Measurements from ENCODE around the gene RAB33B. TPM values are rescaled to one million over a fixed set of nuclear protein-coding genes. Genes with fewer than 3 reads are reported as not detected.
"Not testable (repeated sequence)": the region's sequence is repeated elsewhere in the genome, so short reads cannot be mapped to it uniquely, and the experiment has no call there.

RAB33B gene
- total and polyA plus RNA-seq, 4 donors = 3.8 to 24.8 (median 7.0) TPM

- H3K27ac ChIP-seq (ENCODE audit: low read depth in 1 of 2, low read length in 1 of 2) = no peak overlapping the region
- ATAC-seq (ENCODE audit: insufficient read depth, low FRiP score) = no peak
- no peak overlapping the region for H3K9ac ChIP-seq (ENCODE audit: insufficient read depth in 1 of 2, low read length in 2 of 2)
- WGBS, 2 donors = 89 to 100% methylated on average over 1 of the region's 1 CpG
- H3K27me3 ChIP-seq (ENCODE audit: control insufficient read depth in 3 of 3, insufficient read depth in 3 of 3, low read length in 2 of 3) = no peaks in the 10 kb centered on the region
- DNase-seq = no peak
- no peaks in the 10 kb centered on the region for H3K9me3 ChIP-seq (ENCODE audit: control insufficient read depth in 4 of 4, insufficient read depth in 3 of 4, low read length in 3 of 4)
- no peak overlapping the region for H3K4me3 ChIP-seq
- TF ChIP-seq, protein P1, sequence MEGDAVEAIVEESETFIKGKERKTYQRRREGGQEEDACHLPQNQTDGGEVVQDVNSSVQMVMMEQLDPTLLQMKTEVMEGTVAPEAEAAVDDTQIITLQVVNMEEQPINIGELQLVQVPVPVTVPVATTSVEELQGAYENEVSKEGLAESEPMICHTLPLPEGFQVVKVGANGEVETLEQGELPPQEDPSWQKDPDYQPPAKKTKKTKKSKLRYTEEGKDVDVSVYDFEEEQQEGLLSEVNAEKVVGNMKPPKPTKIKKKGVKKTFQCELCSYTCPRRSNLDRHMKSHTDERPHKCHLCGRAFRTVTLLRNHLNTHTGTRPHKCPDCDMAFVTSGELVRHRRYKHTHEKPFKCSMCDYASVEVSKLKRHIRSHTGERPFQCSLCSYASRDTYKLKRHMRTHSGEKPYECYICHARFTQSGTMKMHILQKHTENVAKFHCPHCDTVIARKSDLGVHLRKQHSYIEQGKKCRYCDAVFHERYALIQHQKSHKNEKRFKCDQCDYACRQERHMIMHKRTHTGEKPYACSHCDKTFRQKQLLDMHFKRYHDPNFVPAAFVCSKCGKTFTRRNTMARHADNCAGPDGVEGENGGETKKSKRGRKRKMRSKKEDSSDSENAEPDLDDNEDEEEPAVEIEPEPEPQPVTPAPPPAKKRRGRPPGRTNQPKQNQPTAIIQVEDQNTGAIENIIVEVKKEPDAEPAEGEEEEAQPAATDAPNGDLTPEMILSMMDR (IDR thresholded peaks at IDR 0.05; ENCODE audit: control extremely low read depth, extremely low read depth) = no peak
- peaks cover 2 to 25% (median 8%) of the 10 kb centered on the region in 5 donors for H3K4me1 ChIP-seq (ENCODE audit: control insufficient read depth in 5 of 5, insufficient read depth in 5 of 5, low read length in 5 of 5)
- H3K36me3 ChIP-seq (ENCODE audit: control insufficient read depth in 4 of 4, insufficient read depth in 4 of 4, low read length in 4 of 4) = no peaks in the 10 kb centered on the region
Measured at GRCh38 chr4:139458543-139458942, 4.6 kb downstream of the RAB33B start.

GRCh38 chr4:139458999-139459398 is 5.1 kb downstream of the RAB33B start:
- Histone ChIP-seq H3K4me3 (no peak overlapping the region), H3K4me1 (ENCODE audit: control insufficient read depth in 5 of 5, insufficient read depth in 5 of 5, low read length in 5 of 5) (peaks cover 2 to 25% (median 8%) of the 10 kb centered on the region in 5 donors), H3K27ac (ENCODE audit: low read depth in 1 of 2, low read length in 1 of 2) (no peak overlapping the region), H3K9ac (ENCODE audit: insufficient read depth in 1 of 2, low read length in 2 of 2) (no peak overlapping the region), H3K9me3 (ENCODE audit: control insufficient read depth in 4 of 4, insufficient read depth in 3 of 4, low read length in 3 of 4) (no peaks in the 10 kb centered on the region), H3K27me3 (ENCODE audit: control insufficient read depth in 3 of 3, insufficient read depth in 3 of 3, low read length in 2 of 3) (no peaks in the 10 kb centered on the region), H3K36me3 (ENCODE audit: control insufficient read depth in 4 of 4, insufficient read depth in 4 of 4, low read length in 4 of 4) (peaks cover 0 to 1% (median 0%) of the 10 kb centered on the region in 4 donors)
- 87 to 88% methylated on average over 3 of the region's 3 CpGs for WGBS, 2 donors
- DNase-seq (no peak), ATAC-seq (ENCODE audit: insufficient read depth, low FRiP score) (peak; percentile 7)
- TF ChIP-seq, protein P1 (IDR thresholded peaks at IDR 0.05; ENCODE audit: control extremely low read depth, extremely low read depth) = no peak

- 96 to 98% methylated on average over 3 of the region's 3 CpGs for WGBS, 2 donors
- Histone ChIP-seq H3K4me3 (no peak overlapping the region), H3K36me3 (ENCODE audit: control insufficient read depth in 4 of 4, insufficient read depth in 4 of 4, low read length in 4 of 4) (peaks cover 0 to 1% (median 0%) of the 10 kb centered on the region in 4 donors), H3K4me1 (ENCODE audit: control insufficient read depth in 5 of 5, insufficient read depth in 5 of 5, low read length in 5 of 5) (peaks cover 0 to 16% (median 5%) of the 10 kb centered on the region in 5 donors), H3K9ac (ENCODE audit: insufficient read depth in 1 of 2, low read length in 2 of 2) (no peak overlapping the region), H3K27me3 (ENCODE audit: control insufficient read depth in 3 of 3, insufficient read depth in 3 of 3, low read length in 2 of 3) (no peaks in the 10 kb centered on the region), H3K9me3 (ENCODE audit: control insufficient read depth in 4 of 4, insufficient read depth in 3 of 4, low read length in 3 of 4) (no peaks in the 10 kb centered on the region), H3K27ac (ENCODE audit: low read depth in 1 of 2, low read length in 1 of 2) (no peak overlapping the region)
- DNase-seq = no peak
- TF ChIP-seq, protein P1 (IDR thresholded peaks at IDR 0.05; ENCODE audit: control extremely low read depth, extremely low read depth) = no peak
- ATAC-seq (ENCODE audit: insufficient read depth, low FRiP score) = no peak
Measured at GRCh38 chr4:139460565-139460964, 6.6 kb downstream of the RAB33B start.

GRCh38 chr4:139461022-139461628 is 7.2 kb downstream of the RAB33B start:
- Histone ChIP-seq H3K9ac (ENCODE audit: insufficient read depth in 1 of 2, low read length in 2 of 2) (no peak overlapping the region), H3K4me3 (no peak overlapping the region), H3K27me3 (ENCODE audit: control insufficient read depth in 3 of 3, insufficient read depth in 3 of 3, low read length in 2 of 3) (no peaks in the 10 kb centered on the region), H3K4me1 (ENCODE audit: control insufficient read depth in 5 of 5, insufficient read depth in 5 of 5, low read length in 5 of 5) (peaks cover 0 to 11% (median 0%) of the 10 kb centered on the region in 5 donors), H3K27ac (ENCODE audit: low read depth in 1 of 2, low read length in 1 of 2) (no peak overlapping the region), H3K9me3 (ENCODE audit: control insufficient read depth in 4 of 4, insufficient read depth in 3 of 4, low read length in 3 of 4) (no peaks in the 10 kb centered on the region), H3K36me3 (ENCODE audit: control insufficient read depth in 4 of 4, insufficient read depth in 4 of 4, low read length in 4 of 4) (peaks cover 0 to 1% (median 0%) of the 10 kb centered on the region in 4 donors)
- TF ChIP-seq, protein P1 (IDR thresholded peaks at IDR 0.05; ENCODE audit: control extremely low read depth, extremely low read depth) = no peak
- DNase-seq (no peak), ATAC-seq (ENCODE audit: insufficient read depth, low FRiP score) (no peak)
- 70 to 71% methylated on average over 5 of the region's 5 CpGs for WGBS, 2 donors

DNA sequence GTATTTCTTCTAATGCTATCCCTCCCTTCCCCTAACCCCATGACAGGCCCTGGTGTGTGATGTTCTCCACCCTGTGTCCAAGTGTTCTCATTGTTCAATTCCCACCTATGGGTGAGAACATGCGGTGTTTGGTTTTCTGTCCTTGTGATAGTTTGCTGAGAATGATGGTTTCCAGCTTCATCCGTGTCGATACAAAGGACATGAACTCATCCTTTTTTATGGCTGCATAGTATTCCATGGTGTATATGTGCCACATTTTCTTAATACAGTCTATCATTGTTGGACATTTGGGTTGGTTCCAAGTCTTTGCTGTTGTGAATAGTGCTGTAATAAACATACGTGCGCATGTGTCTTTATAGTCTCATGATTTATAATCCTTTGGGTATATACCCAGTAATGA is 10.6 kb downstream of the RAB33B start:
- 96% methylated on average over 5 of the region's 5 CpGs for WGBS, 2 donors
- not testable (repeated sequence) for H3K4me3 ChIP-seq; ATAC-seq (ENCODE audit: insufficient read depth, low FRiP score); H3K27ac ChIP-seq (ENCODE audit: low read depth in 1 of 2, low read length in 1 of 2); H3K4me1 ChIP-seq (ENCODE audit: control insufficient read depth in 5 of 5, insufficient read depth in 5 of 5, low read length in 5 of 5); H3K36me3 ChIP-seq (ENCODE audit: control insufficient read depth in 4 of 4, insufficient read depth in 4 of 4, low read length in 4 of 4); H3K27me3 ChIP-seq (ENCODE audit: control insufficient read depth in 3 of 3, insufficient read depth in 3 of 3, low read length in 2 of 3); H3K9ac ChIP-seq (ENCODE audit: insufficient read depth in 1 of 2, low read length in 2 of 2); H3K9me3 ChIP-seq (ENCODE audit: control insufficient read depth in 4 of 4, insufficient read depth in 3 of 4, low read length in 3 of 4); DNase-seq
